ENCODE data around the gene GOT1. TPM values are rescaled to one million over a fixed set of nuclear protein-coding genes. Genes with fewer than 3 reads are reported as not detected.

The GOT1 gene
- total RNA-seq, 4 donors from 2014 or later: 8.6 to 19.9 (median 12.1) TPM

- Histone ChIP-seq H3K4me1 (no peaks in the 10 kb centered on the region), H3K36me3 (peaks cover 0 to 25% (median 0%) of the 10 kb centered on the region in 3 donors), H3K27ac (no peak overlapping the region), H3K4me3 (no peak overlapping the region), H3K27me3 (no peaks in the 10 kb centered on the region), H3K9me3 (no peaks in the 10 kb centered on the region)
- WGBS, 2 donors: 93 to 96% methylated on average over 1 of the region's 1 CpG
- DNase-seq (ENCODE audit: low spot score in 2 of 2): no peak
- no peak for TF ChIP-seq POLR2A (IDR thresholded peaks at IDR 0.05)
- no peak for TF ChIP-seq CTCF (IDR thresholded peaks at IDR 0.05)
- no peak for TF ChIP-seq EP300 (IDR thresholded peaks at IDR 0.05)
These were observed 18.3 kb downstream of the GOT1 start for GRCh38 chr10:99412099-99412498.

GRCh38 chr10:99411546-99411945 is 18.9 kb downstream of the GOT1 start:
- Histone ChIP-seq H3K4me3 (no peak overlapping the region), H3K27me3 (no peaks in the 10 kb centered on the region), H3K36me3 (peaks cover 0 to 30% (median 0%) of the 10 kb centered on the region in 3 donors), H3K4me1 (no peaks in the 10 kb centered on the region), H3K9me3 (no peaks in the 10 kb centered on the region), H3K27ac (no peak overlapping the region)
- 93 to 97% methylated on average over 2 of the region's 2 CpGs for WGBS, 2 donors
- TF ChIP-seq EP300 (IDR thresholded peaks at IDR 0.05): no peak
- TF ChIP-seq CTCF (IDR thresholded peaks at IDR 0.05): no peak
- TF ChIP-seq POLR2A (IDR thresholded peaks at IDR 0.05): no peak
- DNase-seq (ENCODE audit: low spot score in 2 of 2): no peak

GRCh38 chr10:99410876-99411275 is 19.5 kb downstream of the GOT1 start:
- TF ChIP-seq EP300 (IDR thresholded peaks at IDR 0.05): no peak
- TF ChIP-seq POLR2A (IDR thresholded peaks at IDR 0.05): no peak
- no peak for TF ChIP-seq CTCF (IDR thresholded peaks at IDR 0.05)
- WGBS, 2 donors: 78 to 86% methylated on average over 4 of the region's 4 CpGs
- H3K4me1 ChIP-seq: no peaks in the 10 kb centered on the region
- H3K27me3 ChIP-seq: no peaks in the 10 kb centered on the region
- no peaks in the 10 kb centered on the region for H3K9me3 ChIP-seq
- no peak for DNase-seq (ENCODE audit: low spot score in 2 of 2)
- H3K27ac ChIP-seq: no peak overlapping the region
- no peak overlapping the region for H3K4me3 ChIP-seq
- peaks cover 0 to 31% (median 0%) of the 10 kb centered on the region in 3 donors for H3K36me3 ChIP-seq

GRCh38 chr10:99410146-99410545 is 20.3 kb downstream of the GOT1 start:
- no peak for DNase-seq (ENCODE audit: low spot score in 2 of 2)
- H3K9me3 ChIP-seq: no peaks in the 10 kb centered on the region
- TF ChIP-seq EP300 (IDR thresholded peaks at IDR 0.05) (no peak), CTCF (IDR thresholded peaks at IDR 0.05) (no peak), POLR2A (IDR thresholded peaks at IDR 0.05) (no peak)
- no peak overlapping the region for H3K27ac ChIP-seq
- no peaks in the 10 kb centered on the region for H3K4me1 ChIP-seq
- peaks cover 0 to 38% (median 0%) of the 10 kb centered on the region in 3 donors for H3K36me3 ChIP-seq
- H3K4me3 ChIP-seq: no peak overlapping the region
- H3K27me3 ChIP-seq: no peaks in the 10 kb centered on the region
- 33 to 40% methylated on average over 1 of the region's 1 CpG for WGBS, 2 donors

GRCh38 chr10:99406149-99406548 is 24.3 kb downstream of the GOT1 start:
- Histone ChIP-seq H3K36me3 (peaks cover 0 to 66% (median 4%) of the 10 kb centered on the region in 3 donors), H3K4me3 (no peak overlapping the region), H3K4me1 (no peaks in the 10 kb centered on the region), H3K27ac (no peak overlapping the region), H3K27me3 (no peaks in the 10 kb centered on the region), H3K9me3 (no peaks in the 10 kb centered on the region)
- no peak for TF ChIP-seq EP300 (IDR thresholded peaks at IDR 0.05)
- TF ChIP-seq POLR2A (IDR thresholded peaks at IDR 0.05): no peak
- TF ChIP-seq CTCF (IDR thresholded peaks at IDR 0.05): no peak
- WGBS, 2 donors: 91 to 99% methylated on average over 3 of the region's 3 CpGs
- no peak for DNase-seq (ENCODE audit: low spot score in 2 of 2)

Data from tibial nerve (tissue), 4 donors.